Anterior cingulate cortex (tissue), 58 donors: ENCODE data around the gene TOX3.

ENCODE experiments used
- DNase-seq, 58 donors: peaks; one replicate each; lab custom pipeline; 2025; lab: John Stamatoyannopoulos, UW

Gene TOX3

GRCh38 chr16:52460639-52461178 lies 86.2 kb downstream of the TOX3 start:
- DNase-seq: no peak

- DNase-seq: peak in 8 of 58 donors; percentile 4 to 39 (median 9)
These were observed 90.6 kb downstream of the TOX3 start for GRCh38 chr16:52456368-52456767.

GRCh38 chr16:52455549-52456277 lies 91.2 kb downstream of the TOX3 start:
- DNase-seq: no peak

GRCh38 chr16:52453644-52454043 lies 93.3 kb downstream of the TOX3 start:
- no peak for DNase-seq

GRCh38 chr16:52451971-52452421 lies 94.9 kb downstream of the TOX3 start:
- no peak for DNase-seq

- DNase-seq: no peak
These were observed 96.0 kb downstream of the TOX3 start for GRCh38 chr16:52450916-52451315.

GRCh38 chr16:52450241-52450640 lies 96.7 kb downstream of the TOX3 start:
- no peak for DNase-seq

GRCh38 chr16:52446080-52446479 lies 100.9 kb downstream of the TOX3 start:
- peak in 6 of 58 donors; percentile 12 to 55 (median 30) for DNase-seq

GRCh38 chr16:52441886-52442285 lies 105.1 kb downstream of the TOX3 start:
- no peak for DNase-seq

GRCh38 chr16:52440248-52440647 lies 106.7 kb downstream of the TOX3 start:
- no peak for DNase-seq

GRCh38 chr16:52439750-52440149 lies 107.2 kb downstream of the TOX3 start:
- no peak for DNase-seq

- DNase-seq: no peak
These were observed 107.7 kb downstream of the TOX3 start for GRCh38 chr16:52439171-52439701.

- DNase-seq: no peak
These were observed 109.7 kb downstream of the TOX3 start for GRCh38 chr16:52437277-52437670.

- no peak for DNase-seq
These were observed 110.3 kb downstream of the TOX3 start for GRCh38 chr16:52436339-52437276.

GRCh38 chr16:52434224-52434623 lies 112.7 kb downstream of the TOX3 start:
- no peak for DNase-seq

GRCh38 chr16:52433643-52434042 lies 113.3 kb downstream of the TOX3 start:
- no peak for DNase-seq

GRCh38 chr16:52424591-52424990 lies 122.4 kb downstream of the TOX3 start:
- DNase-seq: no peak

GRCh38 chr16:52422307-52422706 lies 124.6 kb downstream of the TOX3 start:
- no peak for DNase-seq

- DNase-seq: no peak
These were observed 128.7 kb downstream of the TOX3 start for GRCh38 chr16:52418201-52418600.

GRCh38 chr16:52416888-52417287 lies 130.1 kb downstream of the TOX3 start:
- DNase-seq: no peak

- DNase-seq: no peak
These were observed 135.9 kb downstream of the TOX3 start for GRCh38 chr16:52411011-52411410.
